DMS79 (cell line): ENCODE data around the gene CASP5.

Source experiments
- DNase-seq: peaks from one replicate; lab custom pipeline; 2025; lab: John Stamatoyannopoulos, UW

CASP5 gene

DNA sequence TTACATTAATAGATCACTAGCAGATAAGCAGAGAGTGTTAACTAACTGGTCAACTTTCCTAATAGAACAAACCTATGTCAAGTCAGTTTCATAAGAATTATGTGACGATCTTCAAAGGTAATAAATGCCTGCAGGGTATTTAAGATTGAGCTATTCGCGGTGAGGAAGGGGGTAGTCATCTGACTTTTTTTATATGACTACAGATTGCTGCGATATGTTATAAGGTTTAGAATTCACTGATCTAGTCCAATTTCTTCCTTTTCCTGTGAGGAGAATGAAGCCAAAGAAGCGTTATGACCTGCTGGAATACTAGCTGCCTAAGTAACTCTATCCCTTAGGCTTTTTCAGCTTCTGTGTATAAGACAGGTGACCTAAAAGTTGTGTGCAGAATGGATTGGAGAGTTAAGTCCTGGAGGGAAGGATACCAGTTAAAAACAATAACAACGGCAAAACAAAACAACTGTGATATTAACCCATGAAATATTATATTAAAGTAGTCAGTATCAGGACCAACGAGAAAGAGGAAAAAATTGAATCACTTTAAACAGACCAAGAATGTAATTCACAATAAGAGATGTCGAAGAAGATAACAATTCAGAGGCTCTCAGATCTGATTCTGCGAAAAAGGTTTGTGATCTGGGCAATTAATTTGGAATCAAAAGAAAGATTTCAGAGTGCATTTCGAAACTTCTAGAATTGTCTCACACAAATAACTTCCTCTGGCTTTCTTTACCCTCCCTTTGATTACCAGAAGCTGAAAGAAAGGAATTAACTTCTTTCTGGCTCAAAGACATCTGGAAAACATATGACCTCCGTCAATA lies 55.2 kb downstream of the CASP5 start:
- DNase-seq: no peak

DNA sequence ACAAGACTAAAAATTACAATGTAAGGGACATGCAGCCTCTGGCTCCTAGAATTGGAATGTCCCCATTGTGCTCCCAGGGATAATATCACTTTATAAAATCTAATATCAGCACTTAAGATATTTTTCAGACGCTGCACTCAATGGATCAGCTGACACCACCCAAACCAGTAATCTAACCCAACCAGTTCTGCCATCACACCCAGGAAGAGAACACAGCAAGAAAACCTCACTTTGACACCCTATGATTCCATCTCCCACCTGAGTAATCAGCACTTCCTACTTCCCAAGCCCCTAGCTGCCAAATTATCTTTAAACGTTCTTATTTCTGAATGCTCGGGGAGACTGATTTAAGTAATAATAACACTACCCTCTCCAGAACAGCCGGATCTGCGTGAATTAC lies 57.2 kb downstream of the CASP5 start:
- no peak for DNase-seq

DNA sequence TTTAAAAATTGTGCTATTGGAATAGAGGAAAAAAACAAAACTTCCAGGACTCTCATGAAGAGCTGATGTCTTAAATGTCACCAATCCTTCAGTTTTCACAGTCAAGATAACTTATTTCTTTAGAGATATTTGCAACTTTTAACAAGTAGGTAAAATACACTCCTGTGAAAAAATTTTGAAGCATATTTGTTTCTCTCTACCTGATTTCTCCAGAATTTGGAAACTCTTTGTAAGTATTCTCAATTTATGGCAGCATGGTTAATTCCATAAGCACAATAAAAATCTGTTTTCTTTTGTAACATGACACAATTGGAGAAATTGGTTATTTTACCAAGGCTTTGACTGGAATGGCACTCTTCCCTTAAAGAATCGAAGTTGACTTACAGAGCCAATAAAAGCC lies 58.7 kb downstream of the CASP5 start:
- DNase-seq: no peak

DNA sequence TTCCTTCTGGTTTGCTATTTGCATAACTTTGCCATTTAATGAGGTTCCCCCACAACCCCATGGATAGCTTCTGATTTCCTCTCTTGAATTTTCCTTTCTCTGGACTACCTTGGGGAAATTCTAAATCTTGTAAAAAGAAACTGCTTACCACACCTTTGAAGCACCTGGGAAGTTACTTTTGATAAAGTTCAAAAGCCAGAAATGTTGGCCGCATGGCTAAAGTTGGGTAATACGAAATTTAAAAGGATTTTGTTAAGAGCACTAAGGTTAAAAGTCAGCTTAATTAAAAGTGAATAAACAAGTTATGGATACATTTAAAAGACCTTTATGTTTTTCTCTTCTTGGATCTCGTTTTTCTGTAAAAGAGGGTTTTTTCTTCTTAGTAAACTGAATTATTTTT lies 60.1 kb downstream of the CASP5 start:
- no peak for DNase-seq

DNA sequence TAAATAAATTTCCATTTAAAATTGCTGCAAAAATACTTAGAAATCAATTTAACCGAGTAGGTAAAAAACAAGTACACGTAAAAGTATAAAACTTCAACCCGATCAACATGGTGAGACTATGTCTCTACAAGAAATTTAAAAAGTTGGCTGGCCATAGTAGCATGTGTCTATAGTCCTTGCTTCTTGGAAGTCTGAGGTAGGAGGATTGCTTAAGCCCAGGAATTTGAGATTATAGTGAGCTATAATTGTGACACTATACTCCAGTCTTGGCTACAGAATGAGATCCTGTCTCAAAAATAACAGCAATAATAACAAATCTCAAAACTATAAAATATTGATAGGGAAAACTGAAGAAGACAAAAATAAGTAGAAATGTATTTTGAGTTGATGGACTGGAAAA lies 65.7 kb downstream of the CASP5 start:
- no peak for DNase-seq

DNA sequence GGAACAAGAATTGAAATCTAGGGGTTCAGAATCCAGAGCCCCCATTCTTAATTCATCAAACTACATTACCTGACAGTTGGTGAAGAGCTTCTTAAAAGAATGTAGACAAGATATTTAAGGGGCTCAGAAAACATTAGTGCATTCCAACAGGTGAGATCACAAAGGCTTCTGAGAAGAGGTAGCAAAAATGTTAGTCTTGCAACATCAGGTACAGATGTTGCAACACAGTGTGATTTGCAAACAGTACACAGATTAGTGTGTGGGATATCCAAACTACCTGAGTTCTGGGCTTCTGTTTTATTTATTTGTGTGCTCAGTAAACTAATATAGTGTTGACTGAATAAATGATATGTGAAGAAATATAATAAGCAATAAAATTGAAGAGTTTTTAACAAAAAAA lies 66.4 kb downstream of the CASP5 start:
- DNase-seq: no peak

DNA sequence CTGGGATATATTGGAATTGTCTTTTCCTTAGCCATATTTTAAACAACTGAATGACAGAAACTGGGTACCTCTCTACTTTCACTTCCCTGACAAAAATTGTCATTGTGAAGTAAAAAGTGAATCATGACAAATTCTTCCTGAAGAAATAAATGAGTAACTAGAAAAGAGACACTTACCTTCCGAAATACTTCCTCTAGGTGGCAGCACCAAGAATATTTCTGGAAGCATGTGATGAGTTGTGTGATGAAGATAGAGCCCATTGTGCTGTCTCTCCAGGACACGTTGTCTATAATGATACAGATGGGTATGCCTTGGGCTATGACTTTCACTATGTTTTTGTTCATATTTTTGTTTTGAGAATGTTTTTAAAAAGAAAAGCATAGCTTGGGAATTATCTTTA lies 76.1 kb downstream of the CASP5 start:
- no peak for DNase-seq
